Right lobe of liver (tissue), 4 donors: ENCODE data around the gene DCDC1.

Experiments
- POLR2A ChIP-seq: fragments of 450-650 bp; IDR thresholded peaks from one replicate; pipeline ENCODE4 v1.6.1; 2017; ENCODE audit warnings: antibody characterized with exemption, mild to moderate bottlenecking
- TF ChIP-seq, protein P1 (sequence below), 4 donors: fragments of 200-600 bp in 3 of 4; fragments of 450-650 bp in 1 of 4; IDR thresholded peaks; one replicate each; pipeline versions ENCODE4 v1.5.1 to v1.8.0; 2016 to 2022; ENCODE audit warnings: antibody characterized with exemption in 4 of 4, mild to moderate bottlenecking in 2 of 4
- donor health status: DM: no; HTN: no; CAD: no.
- donor health status: DM: no; HTN: no; CAD: no.
- donor health status: DM: no; HTN: yes; CAD: no.

DNA sequence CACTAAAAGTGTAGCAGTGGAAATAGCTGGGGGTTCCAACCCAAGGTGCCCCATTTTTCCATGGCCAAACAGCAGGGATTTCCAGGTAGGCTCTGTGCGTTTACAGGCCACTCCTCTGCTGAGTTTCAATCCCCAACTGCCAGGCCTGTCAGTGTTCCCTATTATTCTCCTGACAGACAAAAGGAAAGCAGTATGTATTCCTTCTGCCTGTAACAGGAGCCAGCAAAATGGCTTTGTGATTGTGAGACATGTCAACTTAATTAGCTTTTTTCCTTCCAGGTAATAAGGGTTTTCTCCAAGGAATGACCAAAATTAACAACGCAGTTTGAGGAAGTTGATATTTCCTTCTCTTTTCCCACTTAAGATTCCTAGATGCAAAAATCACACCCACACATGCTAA lies 506.3 kb downstream of the DCDC1 start:
- no peak for TF ChIP-seq POLR2A
- TF ChIP-seq, protein P1, sequence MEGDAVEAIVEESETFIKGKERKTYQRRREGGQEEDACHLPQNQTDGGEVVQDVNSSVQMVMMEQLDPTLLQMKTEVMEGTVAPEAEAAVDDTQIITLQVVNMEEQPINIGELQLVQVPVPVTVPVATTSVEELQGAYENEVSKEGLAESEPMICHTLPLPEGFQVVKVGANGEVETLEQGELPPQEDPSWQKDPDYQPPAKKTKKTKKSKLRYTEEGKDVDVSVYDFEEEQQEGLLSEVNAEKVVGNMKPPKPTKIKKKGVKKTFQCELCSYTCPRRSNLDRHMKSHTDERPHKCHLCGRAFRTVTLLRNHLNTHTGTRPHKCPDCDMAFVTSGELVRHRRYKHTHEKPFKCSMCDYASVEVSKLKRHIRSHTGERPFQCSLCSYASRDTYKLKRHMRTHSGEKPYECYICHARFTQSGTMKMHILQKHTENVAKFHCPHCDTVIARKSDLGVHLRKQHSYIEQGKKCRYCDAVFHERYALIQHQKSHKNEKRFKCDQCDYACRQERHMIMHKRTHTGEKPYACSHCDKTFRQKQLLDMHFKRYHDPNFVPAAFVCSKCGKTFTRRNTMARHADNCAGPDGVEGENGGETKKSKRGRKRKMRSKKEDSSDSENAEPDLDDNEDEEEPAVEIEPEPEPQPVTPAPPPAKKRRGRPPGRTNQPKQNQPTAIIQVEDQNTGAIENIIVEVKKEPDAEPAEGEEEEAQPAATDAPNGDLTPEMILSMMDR (IDR thresholded peaks at IDR 0.05): no peak
